Fibroblast of pulmonary artery (primary cell): ENCODE measurements around the gene PRUNE1.
A peak's percentile ranks its signal among the peaks of the same experiment; 100 is the strongest.

Experiments used
- DNase-seq: peaks from one replicate; pipeline ENCODE4 v3.0.0-alpha.2; 2010; ENCODE audit warnings: low read depth
- H3K4me3 ChIP-seq: replicated peaks from 2 replicates; pipeline ENCODE4 v1.5.1; 2011; ENCODE audit warnings: low read depth, mild to moderate bottlenecking, control low read depth, low read length, moderate library complexity
- CTCF ChIP-seq: IDR thresholded peaks from 2 replicates; pipeline ENCODE4 v1.5.1; 2011; ENCODE audit warnings: mild to moderate bottlenecking, control low read depth, low read length, inconsistent platforms; ENCODE audit errors: missing control alignments

Gene PRUNE1

GRCh38 chr1:151013518-151013917 lies 5.3 kb downstream of the PRUNE1 start:
- peak; percentile 28 for TF ChIP-seq CTCF
- no peak overlapping the region for H3K4me3 ChIP-seq
- DNase-seq: peak; percentile 73

- DNase-seq: peak; percentile 79
- TF ChIP-seq CTCF: peak; percentile 88
- no peak overlapping the region for H3K4me3 ChIP-seq
These were observed 16.4 kb downstream of the PRUNE1 start for GRCh38 chr1:151024540-151025146.

GRCh38 chr1:151026460-151026859 lies 18.2 kb downstream of the PRUNE1 start:
- H3K4me3 ChIP-seq: no peak overlapping the region
- DNase-seq: no peak
- no peak for TF ChIP-seq CTCF

- no peak for TF ChIP-seq CTCF
- no peak for DNase-seq
- no peak overlapping the region for H3K4me3 ChIP-seq
These were observed 23.9 kb downstream of the PRUNE1 start for GRCh38 chr1:151032164-151032563.

- no peak for TF ChIP-seq CTCF
- no peak for DNase-seq
- H3K4me3 ChIP-seq: no peak overlapping the region
These were observed 26.9 kb downstream of the PRUNE1 start for GRCh38 chr1:151035167-151035566.

- no peak for DNase-seq
- H3K4me3 ChIP-seq: no peak within 1 kb of the TSS
- no peak for TF ChIP-seq CTCF
These were observed 28.1 kb downstream of the PRUNE1 start, which contains the start of gene BNIPL for GRCh38 chr1:151036356-151036755. Gene BNIPL (plus strand): TSS chr1:151036586. CDS start chr1:151036726, 140 bp downstream.

GRCh38 chr1:151037032-151037431 lies 28.8 kb downstream of the PRUNE1 start:
- no peak for DNase-seq
- no peak for TF ChIP-seq CTCF
- H3K4me3 ChIP-seq: no peak overlapping the region
